Osteocyte (in vitro differentiated cells): ENCODE results near the gene NRG2. TPM values are rescaled to one million over a fixed set of nuclear protein-coding genes. Genes with fewer than 3 reads are reported as not detected.

ENCODE experiments used
- DNase-seq: peaks from one replicate; pipeline ENCODE4 v3.0.0; 2021; ENCODE audit warnings: mixed read lengths; ENCODE audit not compliant: unreplicated experiment; ENCODE audit errors: extremely low spot score
- H3K27ac Mint-ChIP-seq: one replicate; pipeline ENCODE4 v1.8.0; 2021; ENCODE audit warnings: mild to moderate bottlenecking, mixed read lengths; ENCODE audit not compliant: unreplicated experiment
- H3K27me3 Mint-ChIP-seq: one replicate; pipeline ENCODE4 v1.8.0; 2021; ENCODE audit warnings: mixed read lengths; ENCODE audit not compliant: unreplicated experiment
- H3K36me3 Mint-ChIP-seq: one replicate; pipeline ENCODE4 v1.8.0; 2021; ENCODE audit warnings: mixed read lengths; ENCODE audit not compliant: unreplicated experiment
- H3K4me1 Mint-ChIP-seq: one replicate; pipeline ENCODE4 v1.8.0; 2021; ENCODE audit warnings: mixed read lengths; ENCODE audit not compliant: unreplicated experiment
- H3K4me3 Mint-ChIP-seq: one replicate; pipeline ENCODE4 v1.8.0; 2021; ENCODE audit warnings: mild to moderate bottlenecking, moderate library complexity, mixed read lengths; ENCODE audit not compliant: unreplicated experiment
- H3K9me3 Mint-ChIP-seq: one replicate; pipeline ENCODE4 v1.8.0; 2021; ENCODE audit warnings: mixed read lengths; ENCODE audit not compliant: unreplicated experiment
- total RNA-seq: library from RNA; stranded (reverse); gene quantifications from 2 replicates; pipeline ENCODE4 v1.2.1, GENCODE V29; 2021
- TF ChIP-seq, protein P1 (sequence below): fragments of 200-600 bp; sonication (generic); IDR thresholded peaks from 2 replicates; pipeline ENCODE4 v1.5.0; 2021; ENCODE audit warnings: antibody characterized with exemption, mild to moderate bottlenecking, moderate library complexity

Gene NRG2
- total RNA-seq, 1 donor from 2014 or later = 0.86 TPM

DNA sequence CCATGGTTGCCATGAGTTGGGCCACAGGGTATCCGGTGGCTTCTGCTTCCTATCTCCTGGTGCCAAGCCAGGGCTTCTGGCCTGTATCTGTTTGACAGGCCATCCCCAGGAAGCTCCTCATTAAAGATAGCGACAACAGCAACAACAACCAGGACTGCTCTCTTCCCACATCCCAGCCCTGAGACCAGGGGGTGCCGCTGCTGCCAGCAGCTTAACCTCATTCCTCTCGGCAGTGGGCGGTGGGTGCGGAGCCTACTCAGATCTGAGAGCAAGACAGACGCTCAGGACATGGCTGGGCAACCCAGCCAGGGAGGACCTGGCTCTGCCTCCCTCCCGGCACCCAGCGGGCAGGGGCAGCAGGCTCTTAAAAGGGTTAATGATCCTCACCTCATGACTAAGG, 149.2 kb downstream of the NRG2 start:
- no peak for DNase-seq
- no peaks in the 10 kb centered on the region for H3K36me3 Mint-ChIP-seq
- H3K27me3 Mint-ChIP-seq = peaks cover 82% of the 10 kb centered on the region
- H3K4me3 Mint-ChIP-seq = no peak overlapping the region
- H3K27ac Mint-ChIP-seq = no peak overlapping the region
- H3K9me3 Mint-ChIP-seq = no peaks in the 10 kb centered on the region
- TF ChIP-seq, protein P1, sequence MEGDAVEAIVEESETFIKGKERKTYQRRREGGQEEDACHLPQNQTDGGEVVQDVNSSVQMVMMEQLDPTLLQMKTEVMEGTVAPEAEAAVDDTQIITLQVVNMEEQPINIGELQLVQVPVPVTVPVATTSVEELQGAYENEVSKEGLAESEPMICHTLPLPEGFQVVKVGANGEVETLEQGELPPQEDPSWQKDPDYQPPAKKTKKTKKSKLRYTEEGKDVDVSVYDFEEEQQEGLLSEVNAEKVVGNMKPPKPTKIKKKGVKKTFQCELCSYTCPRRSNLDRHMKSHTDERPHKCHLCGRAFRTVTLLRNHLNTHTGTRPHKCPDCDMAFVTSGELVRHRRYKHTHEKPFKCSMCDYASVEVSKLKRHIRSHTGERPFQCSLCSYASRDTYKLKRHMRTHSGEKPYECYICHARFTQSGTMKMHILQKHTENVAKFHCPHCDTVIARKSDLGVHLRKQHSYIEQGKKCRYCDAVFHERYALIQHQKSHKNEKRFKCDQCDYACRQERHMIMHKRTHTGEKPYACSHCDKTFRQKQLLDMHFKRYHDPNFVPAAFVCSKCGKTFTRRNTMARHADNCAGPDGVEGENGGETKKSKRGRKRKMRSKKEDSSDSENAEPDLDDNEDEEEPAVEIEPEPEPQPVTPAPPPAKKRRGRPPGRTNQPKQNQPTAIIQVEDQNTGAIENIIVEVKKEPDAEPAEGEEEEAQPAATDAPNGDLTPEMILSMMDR = no peak
- H3K4me1 Mint-ChIP-seq = no peaks in the 10 kb centered on the region

DNA sequence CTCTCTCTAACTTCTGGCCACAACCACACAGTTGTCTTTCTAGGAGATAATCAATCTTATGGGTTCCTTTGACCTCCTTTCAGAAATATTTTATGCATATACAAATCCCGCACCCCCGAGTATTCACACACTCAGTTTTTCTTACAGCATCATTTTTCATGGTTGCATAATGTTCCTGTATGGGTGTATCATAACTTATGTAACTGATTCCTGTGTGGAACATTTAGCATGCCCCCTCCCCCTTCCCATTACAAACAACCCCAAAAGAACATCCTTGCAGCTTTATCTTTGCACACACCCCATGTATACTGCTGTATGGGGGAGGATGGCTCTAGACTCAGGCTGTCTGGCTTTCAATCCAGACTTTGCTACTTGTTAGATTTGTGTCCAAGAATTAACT, 153.7 kb downstream of the NRG2 start:
- Mint-ChIP-seq H3K9me3 (no peaks in the 10 kb centered on the region), H3K4me1 (no peaks in the 10 kb centered on the region), H3K4me3 (no peak overlapping the region), H3K27ac (no peak overlapping the region), H3K36me3 (no peaks in the 10 kb centered on the region), H3K27me3 (peaks cover 83% of the 10 kb centered on the region)
- TF ChIP-seq, protein P1 = no peak
- DNase-seq = no peak

DNA sequence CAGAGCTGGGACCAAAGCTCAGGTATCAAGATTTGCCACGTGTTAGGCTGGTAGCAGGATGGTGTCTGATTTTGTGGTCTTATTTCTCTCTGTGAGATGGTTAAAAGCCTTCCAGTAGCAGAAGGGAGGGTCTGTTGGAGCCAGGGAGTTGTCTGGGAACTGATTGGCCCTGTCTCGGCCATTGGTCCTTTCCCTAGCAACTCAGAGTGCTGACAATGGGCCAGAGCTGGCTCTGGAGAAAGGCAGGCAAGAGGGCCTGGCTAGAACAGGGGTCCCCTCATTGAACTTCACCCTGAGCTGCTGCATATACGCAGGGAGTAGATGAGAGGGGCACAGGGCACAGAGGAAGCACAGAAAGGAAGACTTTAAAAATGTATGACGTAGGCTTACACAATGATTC, 154.7 kb downstream of the NRG2 start:
- Mint-ChIP-seq H3K9me3 (no peaks in the 10 kb centered on the region), H3K36me3 (no peaks in the 10 kb centered on the region)
- TF ChIP-seq, protein P1 = no peak

DNA sequence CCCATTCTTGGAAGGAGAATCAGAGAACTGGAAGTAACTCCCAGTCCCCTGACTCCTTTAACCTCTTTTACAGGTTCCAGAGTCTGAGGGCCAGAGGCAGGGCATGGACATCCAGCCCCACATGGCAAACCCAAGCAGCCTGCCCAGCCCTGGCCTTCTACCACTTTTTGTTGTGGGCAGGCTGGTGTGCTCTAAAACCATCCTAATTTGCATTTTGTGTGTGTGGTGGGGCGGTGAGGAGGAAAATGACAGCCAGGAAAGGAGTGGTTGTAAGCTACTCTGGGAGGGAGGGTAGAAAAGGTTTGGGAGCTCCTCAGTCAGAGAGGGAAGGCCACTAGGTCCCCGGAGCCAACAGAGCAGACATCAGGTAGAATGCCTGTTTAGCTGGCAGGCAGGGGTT, 156.9 kb downstream of the NRG2 start:
- Mint-ChIP-seq H3K4me3 (no peak overlapping the region), H3K9me3 (no peaks in the 10 kb centered on the region), H3K27ac (no peak overlapping the region), H3K4me1 (no peaks in the 10 kb centered on the region), H3K27me3 (peaks cover 65% of the 10 kb centered on the region), H3K36me3 (no peaks in the 10 kb centered on the region)
- no peak for DNase-seq
- TF ChIP-seq, protein P1 = no peak

More for the DNA sequence above, 154.7 kb downstream of the NRG2 start:
- Mint-ChIP-seq H3K4me3 (no peak overlapping the region), H3K27me3 (peaks cover 83% of the 10 kb centered on the region), H3K4me1 (no peaks in the 10 kb centered on the region), H3K27ac (no peak overlapping the region)
- DNase-seq = no peak

DNA sequence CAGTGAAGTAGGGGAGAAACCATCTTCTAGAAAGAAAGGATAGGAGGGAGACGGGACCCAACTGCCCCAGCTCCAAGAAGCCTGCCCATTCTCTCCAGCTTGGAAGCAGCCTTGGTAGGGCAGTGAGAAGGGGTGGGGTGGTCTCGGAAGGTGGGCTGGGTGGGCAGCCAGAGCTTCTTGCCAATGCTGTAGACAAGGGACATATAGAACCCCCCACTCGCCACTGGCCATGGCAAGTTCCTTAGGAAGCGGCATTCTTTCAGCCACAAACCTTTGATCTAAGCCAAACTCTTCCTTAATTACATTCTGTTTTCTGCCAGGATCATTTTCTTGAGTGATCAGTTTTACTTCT, 157.3 kb downstream of the NRG2 start:
- no peak for DNase-seq
- no peak overlapping the region for H3K4me3 Mint-ChIP-seq
- no peaks in the 10 kb centered on the region for H3K4me1 Mint-ChIP-seq
- H3K27ac Mint-ChIP-seq = no peak overlapping the region
- no peaks in the 10 kb centered on the region for H3K36me3 Mint-ChIP-seq
- peaks cover 65% of the 10 kb centered on the region for H3K27me3 Mint-ChIP-seq
- H3K9me3 Mint-ChIP-seq = no peaks in the 10 kb centered on the region
- TF ChIP-seq, protein P1 = no peak
